Loucy (cell line): ENCODE measurements around the gene GPT2.

Source experiments
- CTCF ChIP-seq: fragments of 200-600 bp; sonication (generic); conservative IDR thresholded peaks from 2 replicates; pipeline ENCODE4 v1.5.1; 2014; ENCODE audit warnings: mild to moderate bottlenecking, antibody characterized with exemption, low read length
- EZH2phosphoT487 ChIP-seq: fragments of 200-600 bp; IDR thresholded peaks from 2 replicates; pipeline ENCODE4 v1.6.1; 2018; ENCODE audit warnings: antibody characterized with exemption, mild to moderate bottlenecking, moderate library complexity, borderline replicate concordance

- peak; percentile 70 for TF ChIP-seq CTCF
- TF ChIP-seq EZH2phosphoT487: no peak
Measured at GRCh38 chr16:46908540-46909372, 24.6 kb downstream of the GPT2 start.
